HG03521 (cell line): ENCODE measurements around the gene KCNA10.

ENCODE experiments used
- ATAC-seq: cut with Tn5 transposase; IDR thresholded peaks from one replicate; pipeline ENCODE4 v1.9.1; 2021; ENCODE audit warnings: mild to moderate bottlenecking, moderate library complexity; ENCODE audit not compliant: unreplicated experiment

Gene KCNA10

DNA sequence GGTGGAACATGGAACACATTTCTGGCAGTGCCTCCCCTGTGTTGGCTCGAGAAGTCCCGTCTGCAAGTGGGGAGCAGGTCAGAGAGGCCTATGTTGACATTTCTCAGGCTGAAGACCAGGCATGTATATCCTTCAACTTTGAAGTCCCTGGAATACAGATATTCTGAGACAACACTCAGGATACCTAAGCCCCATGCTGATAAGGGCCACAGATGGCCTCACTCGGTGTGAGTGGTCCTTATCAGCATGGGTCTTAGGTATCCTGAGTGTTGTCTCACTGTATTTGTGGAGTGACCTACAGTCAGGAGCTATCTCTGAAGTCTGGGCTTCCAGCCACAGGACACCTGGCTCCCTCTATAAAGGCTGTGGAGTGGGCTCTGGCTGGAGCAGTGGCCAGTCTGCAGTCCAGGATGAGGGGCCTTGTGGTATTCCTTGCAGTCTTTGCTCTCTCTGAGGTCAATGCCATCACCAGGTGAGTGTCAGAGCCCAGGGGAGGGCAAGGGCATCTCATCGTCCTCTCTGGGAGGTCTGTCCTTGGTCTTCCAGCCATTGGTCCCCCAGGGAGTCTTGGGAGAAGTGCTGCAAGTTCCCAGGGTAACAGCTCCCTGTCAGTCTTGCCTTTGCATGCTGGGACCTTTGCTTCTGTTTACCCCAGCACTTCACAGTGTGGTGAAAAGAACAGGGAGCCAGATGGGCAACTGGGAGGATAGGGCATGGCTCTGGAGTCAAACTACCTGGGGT, 38.4 kb downstream of the KCNA10 start:
- ATAC-seq, result no peak

DNA sequence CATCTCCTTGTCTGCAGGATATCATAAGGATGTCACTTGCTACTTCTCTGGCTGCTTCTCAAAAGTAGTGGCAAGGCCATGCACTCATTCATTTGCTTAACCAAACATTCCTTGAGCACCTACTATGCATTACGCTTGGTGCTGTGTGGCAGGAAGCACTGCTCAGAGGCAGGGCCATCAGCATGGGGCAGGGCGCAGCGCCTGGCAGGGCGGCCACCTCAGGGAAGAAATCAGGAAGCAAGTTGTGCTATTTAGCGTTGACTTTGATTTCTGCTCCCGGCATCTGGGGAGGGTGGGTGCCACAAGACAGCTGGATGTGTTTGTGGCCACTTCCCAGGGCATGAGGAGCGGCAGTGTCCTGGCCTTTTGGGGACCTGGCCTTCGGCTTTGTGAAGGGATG, 40.1 kb downstream of the KCNA10 start:
- no peak for ATAC-seq

DNA sequence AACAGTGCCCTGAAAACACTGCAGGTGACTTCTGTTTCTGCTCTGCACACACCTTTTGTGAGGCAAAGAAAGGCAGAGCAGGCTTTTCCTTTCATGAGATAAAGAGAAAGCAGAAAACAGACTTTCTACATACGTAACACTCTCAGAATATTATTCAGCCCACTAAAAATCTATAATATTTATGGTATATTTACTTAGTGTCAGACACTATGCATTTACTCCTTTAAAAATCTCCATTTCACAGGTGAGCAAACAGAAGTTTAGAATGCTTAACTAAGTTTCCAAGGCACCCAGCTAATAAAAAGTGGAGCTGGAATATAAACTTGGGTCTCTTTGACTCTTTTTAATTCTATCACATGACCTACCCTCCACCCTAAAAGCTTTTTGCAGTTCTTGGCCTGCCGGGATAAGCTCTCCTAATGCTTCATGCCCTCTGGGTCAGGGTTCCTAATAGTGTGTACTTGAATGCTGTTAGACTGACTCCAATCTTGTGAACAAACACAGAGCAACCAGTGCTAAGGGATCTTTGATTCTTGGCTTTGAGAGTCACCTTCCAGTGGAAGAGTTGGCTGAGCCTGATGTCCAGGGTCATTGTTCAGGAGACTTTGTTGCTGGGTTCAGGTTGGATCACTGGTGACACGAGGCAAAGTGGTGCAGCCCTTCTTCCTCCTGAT, 40.9 kb downstream of the KCNA10 start:
- ATAC-seq, result no peak

DNA sequence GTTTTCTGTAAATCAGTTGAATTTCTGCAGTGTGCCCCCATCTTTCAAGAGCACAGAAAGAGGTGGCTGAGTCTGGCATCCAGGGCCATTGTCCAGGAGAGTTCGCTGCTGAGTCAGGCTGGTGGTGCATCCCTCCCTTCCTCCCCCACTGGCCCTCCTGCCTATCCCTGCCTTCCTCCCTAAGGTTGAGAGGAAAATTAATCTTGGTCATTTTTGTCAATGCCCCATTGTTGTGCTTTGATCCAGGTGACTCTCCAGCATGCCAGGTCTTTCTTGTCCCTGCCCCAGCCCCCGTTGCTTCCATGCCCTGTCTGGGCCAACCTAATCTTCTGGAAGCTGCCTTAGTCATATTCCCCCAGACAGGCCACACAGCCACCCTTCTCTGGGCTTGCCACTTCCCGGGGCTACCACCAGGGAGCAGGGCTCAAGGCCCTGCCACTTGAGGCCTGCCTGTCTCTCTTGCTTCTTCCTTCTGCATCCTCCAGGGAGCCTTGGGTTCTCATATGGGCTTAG, 41.5 kb downstream of the KCNA10 start:
- ATAC-seq, result no peak

DNA sequence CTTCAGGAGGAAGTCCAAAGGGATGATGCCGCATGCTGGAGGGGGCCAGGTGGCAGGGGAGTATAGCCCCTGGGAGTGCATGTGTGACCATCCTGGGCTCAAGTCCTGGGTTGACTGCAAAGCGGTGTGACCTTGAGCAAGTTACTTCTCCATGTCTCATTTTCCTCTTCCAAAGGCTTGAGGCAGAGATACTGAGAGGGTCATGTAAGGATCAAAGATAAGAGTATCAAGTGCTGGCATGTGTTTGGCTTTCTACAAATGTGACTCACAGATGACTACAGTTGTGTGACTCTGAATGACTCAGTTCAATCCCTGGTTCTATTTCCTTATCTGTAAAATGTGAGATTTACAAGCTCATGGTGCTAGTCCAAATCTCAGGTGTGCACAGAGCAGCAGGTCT, 41.9 kb downstream of the KCNA10 start:
- ATAC-seq, result no peak

DNA sequence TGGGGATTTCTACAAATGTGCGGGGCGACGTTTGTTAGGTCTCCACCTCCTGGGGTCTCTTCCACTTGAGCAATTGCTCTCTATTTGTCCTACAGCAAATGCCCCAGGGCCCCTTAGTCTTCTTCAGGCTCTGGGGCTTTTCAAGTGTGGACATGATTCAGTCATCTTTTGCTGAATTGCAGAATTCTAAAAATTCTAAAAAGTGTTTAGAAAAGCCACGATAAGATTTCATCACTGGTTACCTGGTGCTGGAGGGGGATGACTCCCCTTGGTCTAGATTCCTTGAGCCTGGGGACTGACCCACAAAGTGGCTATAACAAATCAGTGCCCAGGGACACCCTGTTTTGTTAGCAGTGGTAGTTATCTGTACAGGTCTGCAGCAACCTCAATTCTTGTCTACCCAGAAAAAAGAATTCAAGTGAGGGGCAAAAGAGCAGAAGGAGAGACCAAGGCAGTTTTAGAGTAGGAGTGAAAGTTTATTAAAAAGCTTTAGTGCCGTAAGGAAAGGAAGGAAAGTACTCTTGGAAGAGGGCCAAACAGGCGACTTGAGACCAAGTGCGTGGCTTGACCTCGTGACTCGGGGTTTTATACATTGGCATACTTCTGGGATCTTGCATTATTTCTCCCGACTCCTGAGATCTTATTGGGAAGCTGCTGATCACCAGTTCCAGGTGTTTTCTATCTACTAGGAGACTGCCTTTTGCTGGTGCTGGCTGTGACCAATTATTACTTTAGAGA, 42.8 kb downstream of the KCNA10 start:
- ATAC-seq, result no peak

DNA sequence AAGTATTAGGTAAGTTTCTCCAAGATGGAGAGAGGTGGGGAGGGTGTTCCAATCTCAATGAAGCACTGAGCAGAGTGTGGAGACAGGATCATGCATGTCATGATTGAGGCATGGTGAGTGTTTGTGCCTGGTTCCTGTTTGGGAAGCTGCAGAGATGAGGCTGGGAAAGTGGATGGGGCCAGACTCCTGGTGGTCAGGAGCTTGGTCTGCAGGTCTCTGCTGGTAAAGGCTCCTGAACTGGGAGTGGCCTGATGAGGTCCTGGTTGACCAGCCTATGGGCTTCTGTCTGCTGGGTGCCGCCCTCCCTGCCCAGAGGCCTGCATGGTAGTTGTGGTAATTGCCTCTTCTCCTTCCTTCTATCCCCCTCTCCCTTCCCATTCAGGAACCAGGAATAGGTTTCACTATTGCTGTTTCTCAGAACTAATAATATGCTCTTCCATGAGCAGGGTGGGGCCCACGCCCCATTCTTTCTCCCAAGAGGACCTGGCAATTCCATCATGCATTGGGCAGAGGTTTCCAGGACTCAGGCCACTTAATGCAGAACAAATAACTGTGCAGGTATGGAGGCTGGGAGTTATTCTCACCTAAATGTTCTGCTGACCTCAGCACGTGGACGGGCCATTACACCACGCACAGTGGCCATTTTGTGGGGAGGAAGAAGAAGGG, 43.5 kb downstream of the KCNA10 start:
- no peak for ATAC-seq

DNA sequence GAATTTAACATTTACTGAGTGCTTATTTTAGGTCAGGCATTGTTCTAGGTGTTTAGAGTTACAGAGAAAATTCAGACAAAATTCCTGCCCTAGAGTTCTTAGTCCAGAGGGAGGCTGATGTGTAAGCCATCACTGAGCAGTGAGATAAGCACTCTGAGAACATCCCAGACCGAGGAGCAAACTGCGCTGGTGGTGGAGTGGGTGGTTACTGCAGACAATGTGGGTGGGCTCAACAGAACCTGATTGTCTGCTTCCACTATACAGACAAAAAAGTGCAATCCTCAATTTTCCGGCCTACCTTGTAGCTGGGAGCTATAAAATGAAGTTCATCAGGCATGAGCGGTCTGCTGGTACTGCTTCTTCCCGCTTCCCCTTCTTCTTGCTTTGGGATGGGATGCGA, 44.5 kb downstream of the KCNA10 start:
- no peak for ATAC-seq

DNA sequence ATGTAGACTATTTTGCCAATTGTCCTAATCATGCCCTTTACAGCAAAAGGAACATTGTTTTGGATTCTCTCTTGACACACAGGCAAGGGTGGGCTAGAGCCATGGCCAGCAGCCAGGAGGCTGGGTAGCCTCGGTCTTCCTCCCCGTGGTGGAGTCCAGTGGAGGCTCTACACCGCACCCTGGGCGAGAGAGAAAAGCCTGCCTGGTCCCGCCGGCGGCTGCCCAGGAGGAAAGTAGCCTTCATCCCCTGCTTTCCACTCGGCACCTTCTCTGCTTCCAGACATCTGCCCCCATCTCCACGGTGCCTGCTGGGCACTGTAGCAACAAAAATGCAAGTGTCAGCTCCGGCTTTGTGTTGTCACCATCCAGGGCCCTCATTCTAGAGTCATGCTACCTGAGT, 46.4 kb downstream of the KCNA10 start:
- ATAC-seq, result no peak

DNA sequence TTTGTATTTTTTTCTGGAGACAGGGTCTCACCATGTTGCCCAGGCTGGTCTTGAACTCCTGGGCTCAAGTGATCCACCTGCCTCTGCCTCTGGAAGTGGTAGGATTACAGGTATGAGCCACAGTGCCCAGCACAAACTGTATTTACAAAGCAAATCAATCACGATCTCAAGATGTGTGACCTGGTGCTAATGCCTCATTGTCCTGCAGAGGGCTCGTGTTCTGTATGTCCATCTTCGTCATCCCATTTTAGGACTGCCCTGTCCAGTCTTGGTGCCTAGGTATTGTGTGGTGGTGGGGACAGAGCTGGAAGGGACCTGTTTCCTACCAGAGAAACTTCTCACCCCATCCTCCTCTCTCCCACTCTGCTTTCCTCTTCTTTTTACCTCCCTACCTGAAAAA, 47.8 kb downstream of the KCNA10 start:
- no peak for ATAC-seq
